Stimulated activated CD8-positive, alpha-beta memory T cell treated with anti-CD3 and anti-CD28 coated beads, Interleukin-4, amount 100 ng/mL, for 1 hour (primary cell): Measurements from ENCODE around the gene ATF3.

Source experiments
- DNase-seq, 2 donors: peaks; one replicate each; pipeline ENCODE4 v3.0.0-alpha.2; 2020; ENCODE audit warnings: low read depth in 2 of 2, low spot score in 1 of 2

ATF3 gene

GRCh38 chr1:212586206-212587015, 22.1 kb upstream of the ATF3 start:
- no peak for DNase-seq

GRCh38 chr1:212587016-212587887, 21.3 kb upstream of the ATF3 start:
- no peak for DNase-seq

GRCh38 chr1:212587888-212588510, 20.6 kb upstream of the ATF3 start:
- DNase-seq = no peak

GRCh38 chr1:212589446-212589845, 19.1 kb upstream of the ATF3 start:
- no peak for DNase-seq

- DNase-seq = no peak
Observed at GRCh38 chr1:212591922-212592321, 16.6 kb upstream of the ATF3 start.

GRCh38 chr1:212593821-212594251, 14.7 kb upstream of the ATF3 start:
- no peak for DNase-seq

- DNase-seq = no peak
Observed at GRCh38 chr1:212594640-212595039, 13.9 kb upstream of the ATF3 start.

GRCh38 chr1:212595229-212595628, 13.3 kb upstream of the ATF3 start:
- no peak for DNase-seq

GRCh38 chr1:212595787-212596714, 12.5 kb upstream of the ATF3 start:
- DNase-seq = no peak

GRCh38 chr1:212596798-212597197, 11.8 kb upstream of the ATF3 start:
- DNase-seq = no peak

GRCh38 chr1:212597487-212597886, 11.1 kb upstream of the ATF3 start:
- DNase-seq = no peak

GRCh38 chr1:212600071-212600915, 8.3 kb upstream of the ATF3 start:
- no peak for DNase-seq

- no peak for DNase-seq
Observed at GRCh38 chr1:212600980-212601379, 7.6 kb upstream of the ATF3 start.

GRCh38 chr1:212601524-212601923, 7.0 kb upstream of the ATF3 start:
- DNase-seq = no peak

- DNase-seq = no peak
Observed at GRCh38 chr1:212605441-212606394, 2.8 kb upstream of the ATF3 start.

- no peak for DNase-seq
Observed at GRCh38 chr1:212606395-212607205, 2.0 kb upstream of the ATF3 start.

GRCh38 chr1:212607206-212607912, 1.2 kb upstream of the ATF3 start:
- DNase-seq = no peak
